A204.1 (cell line): ENCODE data around the gene CYP26B1.

Experiments used
- FAIRE-seq: peaks from 2 replicates; lab custom pipeline; 2012; peaks lifted over from hg19 to GRCh38; lab: Jason Lieb, UNC

The CYP26B1 gene

DNA sequence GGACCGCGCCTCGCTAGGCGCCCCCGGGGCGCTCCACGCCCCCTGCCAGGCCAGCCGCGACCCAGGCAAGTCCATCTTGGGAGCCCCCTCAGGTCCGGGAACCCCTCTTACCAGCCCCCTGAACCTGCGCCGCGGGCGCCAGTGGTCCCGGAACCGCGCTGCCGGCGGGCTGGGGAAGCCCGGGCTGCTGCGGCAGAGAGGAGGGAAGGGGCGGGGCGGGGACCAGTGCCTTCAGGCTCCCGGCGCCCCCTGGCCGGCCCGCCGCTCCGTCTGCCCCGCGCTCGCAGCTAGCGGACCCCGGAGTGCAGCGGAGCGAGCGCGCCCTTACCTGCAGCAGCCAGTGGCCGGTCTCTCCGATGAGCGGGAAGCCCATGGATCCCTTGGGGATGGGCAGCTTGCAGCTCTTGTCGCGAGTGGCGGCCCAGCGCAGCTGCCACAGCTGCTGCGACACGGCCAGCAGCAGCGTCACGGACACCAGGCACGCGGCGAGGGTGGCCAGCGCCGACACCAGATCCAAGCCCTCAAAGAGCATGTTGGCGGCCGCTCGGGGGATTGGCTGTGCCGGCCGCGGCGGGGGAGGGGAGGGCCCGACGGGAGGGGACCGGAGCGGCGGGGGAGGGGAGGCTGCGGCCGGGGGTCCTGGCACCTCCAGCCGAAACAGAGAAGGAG lies at the start of gene CYP26B1:
Gene CYP26B1 (minus strand): TSS at position 560 of the 669 bp plus-strand sequence. CDS start 28 bp downstream, at position 532.
- FAIRE-seq = no peak

- FAIRE-seq = no peak
Measured at GRCh38 chr2:72193723-72194122, 46.1 kb upstream of the CYP26B1 start.

- no peak for FAIRE-seq
Measured at GRCh38 chr2:72191441-72191840, 43.8 kb upstream of the CYP26B1 start.

- FAIRE-seq = no peak
Measured at GRCh38 chr2:72185206-72185605, 37.5 kb upstream of the CYP26B1 start.

GRCh38 chr2:72183466-72183865 lies 35.8 kb upstream of the CYP26B1 start:
- no peak for FAIRE-seq

DNA sequence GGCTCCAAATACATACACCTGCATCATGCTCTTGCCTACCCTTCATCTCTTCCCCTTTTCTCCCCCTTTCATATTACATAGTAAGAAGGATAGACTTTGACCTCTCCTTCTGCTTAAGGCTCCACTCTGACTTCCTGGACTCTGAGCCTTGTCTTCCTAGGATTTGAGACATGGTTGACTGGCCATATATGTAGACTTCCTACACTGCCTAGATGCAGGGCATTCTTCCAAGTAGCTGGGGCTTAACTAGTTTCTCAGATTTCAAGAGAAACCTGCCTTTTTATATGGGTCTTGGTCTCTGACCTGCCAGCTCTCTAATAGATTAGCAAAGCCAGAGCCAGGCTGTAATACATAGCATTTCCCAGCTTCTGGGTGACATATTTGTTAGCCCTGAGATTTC lies 35.4 kb upstream of the CYP26B1 start:
- FAIRE-seq = no peak

DNA sequence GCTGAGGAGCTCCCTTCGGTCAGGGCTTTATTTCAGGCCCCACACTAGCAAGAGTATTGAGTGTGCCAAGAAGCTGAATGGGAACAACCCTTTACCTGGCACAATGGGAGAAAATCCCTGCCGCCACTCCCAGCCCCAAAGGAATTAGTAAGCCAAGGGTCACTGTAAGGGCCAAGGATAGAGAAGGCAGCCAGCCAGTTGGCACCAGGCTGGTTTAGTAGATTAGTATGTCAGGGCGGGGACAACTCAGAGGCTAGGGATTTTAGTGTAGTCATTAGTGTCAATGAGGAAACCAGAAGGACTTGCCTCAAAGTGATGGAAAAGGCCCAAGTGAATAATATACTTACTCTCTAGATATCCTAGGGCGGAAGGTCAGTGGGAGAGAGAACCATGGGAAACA lies 34.9 kb upstream of the CYP26B1 start:
- FAIRE-seq = no peak

GRCh38 chr2:72181616-72182015 lies 34.0 kb upstream of the CYP26B1 start:
- FAIRE-seq = no peak

DNA sequence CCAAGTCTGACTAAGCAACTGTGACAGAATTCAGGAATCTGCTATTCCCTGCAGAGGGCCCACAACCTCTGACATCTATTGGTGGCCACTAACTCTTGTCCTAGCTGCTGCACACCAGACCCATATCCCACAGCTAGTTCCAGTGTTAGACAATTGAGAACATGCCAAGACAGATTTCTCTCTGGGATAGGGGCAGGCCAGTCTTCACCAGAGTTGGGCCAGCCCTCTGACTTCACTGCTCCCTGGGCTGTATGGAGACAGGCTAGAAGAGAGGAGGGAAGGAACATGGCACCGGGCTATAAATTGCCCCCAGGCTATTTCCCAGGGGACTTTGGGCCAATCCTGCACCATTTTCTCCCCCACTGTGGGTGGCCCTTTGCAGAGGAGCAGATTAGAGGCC lies 32.7 kb upstream of the CYP26B1 start:
- no peak for FAIRE-seq

GRCh38 chr2:72178551-72178950 lies 30.9 kb upstream of the CYP26B1 start:
- no peak for FAIRE-seq

DNA sequence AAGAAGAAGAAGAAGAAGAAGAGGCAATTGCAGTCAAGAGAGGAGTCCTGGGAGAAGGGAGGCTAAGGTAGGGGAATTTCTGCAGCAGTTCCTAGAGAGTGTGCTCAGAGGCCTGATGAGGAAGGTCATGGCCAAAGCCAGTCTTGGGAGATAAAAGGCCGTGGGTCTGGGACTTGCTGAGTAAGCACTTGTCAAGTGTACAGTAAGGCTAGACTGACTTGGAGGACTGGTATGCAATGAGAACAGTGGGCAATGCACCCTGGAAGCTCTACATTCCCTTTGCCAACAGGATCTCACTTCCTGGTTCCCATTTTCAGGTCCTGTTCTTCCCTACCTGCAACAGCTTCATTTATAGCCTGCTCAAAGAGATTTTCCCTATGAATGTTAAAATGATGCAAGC lies 28.6 kb upstream of the CYP26B1 start:
- FAIRE-seq = no peak

DNA sequence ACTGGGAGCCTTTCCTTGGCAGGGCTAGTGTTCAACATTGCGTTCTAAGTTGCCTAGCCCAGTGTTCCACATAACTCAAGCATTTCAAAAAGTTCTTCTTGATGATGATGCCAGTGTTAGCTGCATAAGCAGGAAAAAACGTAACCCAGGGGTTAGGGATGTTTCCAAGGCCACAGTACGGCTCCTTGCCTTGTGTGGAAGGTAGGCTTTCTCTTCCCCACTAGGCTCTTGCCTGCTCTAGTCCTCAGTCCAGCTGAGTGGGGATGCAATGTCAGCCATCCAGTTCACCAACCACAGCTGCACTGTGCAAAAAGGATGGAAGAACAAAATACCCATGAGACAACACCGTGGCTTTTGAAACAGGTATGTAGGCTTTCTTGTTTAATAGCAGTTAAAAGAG lies 28.0 kb upstream of the CYP26B1 start:
- FAIRE-seq = no peak

DNA sequence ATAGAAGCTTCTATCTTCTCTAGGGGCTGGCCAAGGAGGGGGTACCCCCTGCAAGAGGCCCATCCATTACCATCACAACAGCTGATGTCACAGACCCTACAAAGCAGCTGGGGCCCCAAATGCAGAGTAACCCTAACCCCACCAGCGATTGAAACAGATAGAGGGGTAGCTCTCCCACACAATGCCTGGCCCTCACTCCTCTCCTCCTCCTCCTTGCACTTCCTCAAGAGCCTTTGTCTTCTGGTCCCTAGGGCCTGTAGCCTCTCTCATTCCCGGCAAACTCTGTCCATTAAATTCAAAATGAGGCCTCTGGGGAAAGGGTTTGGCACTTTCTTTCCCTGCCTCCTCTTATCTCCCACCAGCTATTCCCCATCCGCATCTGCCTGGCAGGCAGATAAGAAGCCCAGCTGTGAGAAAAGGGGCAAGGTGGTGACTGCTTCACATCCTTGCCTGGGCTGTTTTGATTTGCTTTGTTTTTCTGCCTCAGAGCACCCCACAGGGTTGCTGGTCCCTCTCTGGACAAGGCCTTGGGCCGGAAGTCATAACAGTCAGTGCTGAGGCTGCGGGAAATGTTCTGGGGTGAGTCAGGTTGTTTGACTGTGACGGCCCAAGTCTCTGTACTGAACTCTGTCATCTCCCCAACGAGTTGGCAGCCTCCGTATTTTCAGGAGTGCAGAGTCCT lies 26.1 kb upstream of the CYP26B1 start:
- no peak for FAIRE-seq

DNA sequence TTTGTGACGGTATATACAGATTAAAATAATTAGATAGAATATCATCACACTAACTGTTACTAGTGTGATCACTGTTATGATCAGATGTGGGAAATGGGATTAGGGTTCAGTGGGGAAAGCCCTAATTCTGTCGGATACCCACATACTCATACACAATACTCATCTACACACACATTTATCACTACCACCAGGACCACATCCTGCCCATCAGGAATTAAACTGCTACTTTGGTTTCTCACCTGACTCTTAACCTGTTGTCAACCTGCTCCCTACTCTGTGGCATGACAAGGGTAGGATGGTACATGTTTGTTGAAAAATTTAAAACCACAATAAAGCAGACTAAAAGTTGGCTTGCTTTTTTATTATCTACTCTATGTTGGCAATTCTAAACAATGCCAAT lies 24.8 kb upstream of the CYP26B1 start:
- FAIRE-seq = no peak

- no peak for FAIRE-seq
Measured at GRCh38 chr2:72166279-72166678, 18.6 kb upstream of the CYP26B1 start.

GRCh38 chr2:72165792-72166191 lies 18.1 kb upstream of the CYP26B1 start:
- FAIRE-seq = no peak

- FAIRE-seq = no peak
Measured at GRCh38 chr2:72162574-72162973, 14.9 kb upstream of the CYP26B1 start.

GRCh38 chr2:72159211-72159993 lies 11.7 kb upstream of the CYP26B1 start:
- FAIRE-seq = no peak

GRCh38 chr2:72157871-72158771 lies 10.5 kb upstream of the CYP26B1 start:
- FAIRE-seq = no peak

DNA sequence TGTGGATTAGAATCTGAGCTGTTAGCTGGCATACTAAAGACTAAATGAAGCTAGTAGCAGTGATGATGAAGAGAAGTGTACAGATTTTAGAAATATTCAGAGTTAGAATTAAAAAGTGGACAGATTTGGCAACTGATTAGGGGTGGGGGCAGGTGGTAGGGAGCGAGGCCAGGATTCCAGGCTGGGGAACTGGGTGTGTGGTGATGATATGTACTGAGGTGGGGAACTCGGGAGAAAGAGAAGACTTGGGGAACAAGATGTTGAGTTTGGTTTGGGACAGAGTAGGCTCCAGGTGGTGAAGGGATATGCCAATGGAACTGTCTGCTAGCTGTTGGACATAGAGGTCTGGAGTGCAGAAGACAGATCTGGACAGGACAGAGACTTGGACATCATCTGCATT lies 9.2 kb upstream of the CYP26B1 start:
- no peak for FAIRE-seq

- no peak for FAIRE-seq
Measured at GRCh38 chr2:72155737-72156136, 8.1 kb upstream of the CYP26B1 start.

GRCh38 chr2:72155151-72155550 lies 7.5 kb upstream of the CYP26B1 start:
- no peak for FAIRE-seq
